Stimulated activated CD4-positive, alpha-beta T cell treated with anti-CD3 and anti-CD28 coated beads, TNF-alpha, amount 100 ng/mL, for 4 hours (primary cell): ENCODE results near the gene FOXL1.

Experiments used
- DNase-seq, 3 experiments: peaks; one replicate each; pipeline ENCODE4 v3.0.0-alpha.2; 2020; ENCODE audit warnings: low read depth in 3 of 3

The FOXL1 gene

DNA sequence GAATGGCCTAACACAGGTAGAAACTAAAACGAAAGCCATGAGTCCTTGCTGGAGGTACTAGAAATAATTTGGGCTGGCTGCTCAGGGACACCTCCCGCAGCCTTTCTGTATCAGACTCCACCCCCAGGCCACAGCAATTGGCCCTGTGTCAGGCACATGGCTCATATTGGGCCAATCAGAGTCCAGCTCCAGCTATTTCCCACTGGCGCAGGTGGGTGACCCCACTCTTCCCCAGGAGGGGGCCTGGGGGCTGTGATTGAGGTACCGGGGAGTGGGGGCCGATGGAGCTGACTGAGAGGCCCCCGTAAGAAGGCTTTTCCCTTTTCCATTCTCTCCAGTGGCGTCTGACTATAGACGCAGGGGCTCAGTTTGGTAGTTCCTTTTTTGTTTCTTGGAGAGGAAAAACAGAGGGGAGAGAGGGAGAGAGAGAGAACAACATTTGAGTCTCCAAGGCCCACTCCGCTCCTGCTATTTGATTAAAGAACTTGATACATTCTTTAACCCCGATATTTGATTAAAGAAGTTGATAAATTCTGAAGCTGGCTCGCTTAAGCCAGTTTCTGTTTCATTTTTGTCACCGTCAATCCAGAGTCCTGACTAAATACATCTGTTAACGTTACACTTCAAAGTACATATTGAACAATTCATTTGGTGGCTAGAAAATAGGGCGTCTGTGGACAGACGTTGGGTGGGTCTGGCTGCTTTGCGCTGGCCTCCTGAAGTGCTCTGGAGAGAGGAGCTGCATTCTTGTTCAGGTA is 26.3 kb downstream of the FOXL1 start:
- peak; percentile 8 to 21 (median 21) for DNase-seq

DNA sequence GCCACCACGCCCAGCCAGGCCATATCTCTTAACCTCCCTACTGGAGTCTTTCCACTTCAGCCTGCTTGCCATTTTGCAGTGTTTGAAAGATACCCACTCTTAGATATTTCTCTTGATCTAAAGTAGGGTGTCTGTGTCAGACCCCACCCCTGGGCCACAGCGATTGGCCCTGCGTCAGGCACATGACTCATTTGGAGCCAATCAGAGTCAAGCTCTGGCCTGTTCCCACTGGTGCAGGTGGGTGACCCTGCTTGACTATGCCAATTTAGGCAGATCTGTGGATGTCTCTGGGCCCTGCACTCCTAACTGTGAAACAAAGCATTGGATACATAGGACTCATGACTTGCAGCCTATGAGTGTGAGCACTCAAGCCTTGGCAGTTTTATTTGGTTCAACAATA is 27.6 kb downstream of the FOXL1 start:
- no peak for DNase-seq

DNA sequence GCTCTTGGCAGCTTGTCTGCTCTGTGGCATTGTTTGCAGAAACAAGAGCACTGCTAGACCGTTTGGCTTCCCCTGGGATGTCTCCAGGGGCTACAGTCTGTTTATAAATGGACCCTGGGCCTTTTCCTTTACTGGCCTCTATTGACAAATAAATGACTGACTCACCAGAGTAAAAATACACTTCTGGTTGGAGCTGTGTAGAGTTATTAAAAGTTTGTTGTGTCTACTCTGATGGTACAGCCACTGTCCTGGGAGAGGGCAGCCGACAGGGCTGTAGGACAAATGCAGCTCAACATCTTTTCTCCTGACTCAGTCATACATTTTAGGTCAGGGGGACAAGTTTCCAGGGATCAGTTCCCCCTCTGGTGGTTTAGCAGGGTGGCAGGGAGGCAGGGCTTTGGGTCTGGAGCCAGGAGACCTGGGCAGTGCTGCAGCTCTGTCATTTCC is 30.0 kb downstream of the FOXL1 start:
- DNase-seq = no peak

DNA sequence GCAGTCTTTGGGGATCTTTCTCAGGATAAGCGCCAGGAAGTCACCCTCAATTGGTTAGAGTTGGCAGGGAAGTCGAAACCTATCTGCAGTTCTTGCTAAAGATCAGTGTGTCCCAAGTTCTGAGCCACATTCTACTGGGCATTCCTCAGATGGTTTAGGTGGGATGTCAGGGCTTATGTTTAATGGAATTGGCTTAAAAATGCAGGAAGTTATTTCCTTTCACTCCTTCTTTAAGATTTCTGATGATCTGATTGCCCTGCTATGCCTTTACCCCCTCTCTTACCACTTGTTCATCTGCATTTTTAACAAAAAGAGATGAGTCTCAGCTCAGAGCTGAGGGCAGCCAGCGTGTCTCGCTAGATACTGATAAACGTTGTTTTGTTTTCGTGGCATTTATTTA is 30.8 kb downstream of the FOXL1 start:
- DNase-seq = no peak

DNA sequence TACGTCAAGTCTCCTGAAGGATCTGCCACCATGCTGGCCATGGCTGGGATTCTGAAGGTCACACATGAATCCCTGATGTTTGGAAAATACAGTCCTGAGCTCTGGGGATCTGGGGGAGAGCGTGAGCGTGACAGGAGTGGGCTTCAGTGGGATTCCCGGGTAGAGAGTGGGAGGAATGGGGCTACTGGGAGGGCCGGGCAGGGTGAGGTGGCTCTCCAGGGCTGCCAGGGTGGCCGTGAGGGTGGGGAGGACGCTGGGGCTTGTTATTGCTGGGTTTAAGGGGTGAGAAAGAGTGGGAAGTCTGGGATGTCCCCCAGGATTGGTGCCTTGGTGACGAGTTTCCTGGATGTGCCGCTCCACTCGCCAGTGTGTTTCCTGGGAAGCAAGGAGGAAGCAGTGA is 31.3 kb downstream of the FOXL1 start:
- no peak for DNase-seq

DNA sequence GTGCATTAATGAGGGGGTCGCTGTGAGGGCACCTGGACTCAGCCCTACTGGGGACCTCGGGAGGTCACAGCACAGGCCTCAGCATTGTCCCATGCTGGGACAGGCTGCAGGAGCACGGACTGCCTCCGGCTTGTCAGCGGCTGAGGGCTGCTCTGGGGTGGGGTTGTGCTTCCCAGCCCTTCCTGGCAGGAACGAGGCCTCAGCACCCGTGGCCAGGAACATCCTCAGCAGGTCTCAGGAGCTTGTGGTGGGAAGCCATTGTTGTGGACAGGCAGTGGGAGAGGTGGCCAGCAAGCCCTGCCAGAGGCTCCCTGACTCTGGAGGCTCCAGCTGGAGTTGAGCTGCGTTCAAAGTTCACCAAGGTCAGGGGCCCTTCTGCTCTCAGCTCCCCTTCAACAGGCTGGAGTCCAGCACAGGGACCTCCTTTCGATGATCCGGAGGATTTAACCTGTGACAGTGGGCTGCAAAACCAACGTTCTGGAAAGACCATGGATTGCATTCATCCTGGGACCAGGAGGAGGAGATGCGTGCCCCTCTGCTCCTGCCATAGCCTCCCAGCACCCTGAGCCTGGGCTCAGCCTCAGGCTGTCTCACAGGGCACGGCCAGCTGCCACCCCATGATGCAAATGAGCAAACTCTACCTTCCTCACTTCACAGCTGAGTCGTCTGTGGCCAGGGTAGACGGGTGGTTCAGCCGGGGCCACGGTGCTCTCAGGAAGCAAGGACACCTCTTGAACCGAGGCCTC is 32.6 kb downstream of the FOXL1 start:
- DNase-seq = no peak

DNA sequence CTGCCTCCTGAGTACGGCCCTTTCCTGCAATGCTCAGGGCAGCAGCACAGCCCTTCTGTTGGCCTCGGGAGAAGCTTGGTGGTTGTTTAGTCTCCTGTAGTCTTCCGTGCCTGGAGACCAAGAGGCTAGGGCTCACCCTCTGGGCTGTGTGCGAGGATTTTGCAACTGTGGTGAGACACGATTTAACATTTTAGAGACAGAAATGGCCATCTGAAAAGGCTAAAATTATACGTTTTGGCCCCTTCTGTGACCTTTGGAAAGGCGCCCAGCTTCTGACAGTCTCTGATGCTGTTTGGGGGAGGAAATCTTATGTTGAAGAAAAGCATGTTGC is 33.1 kb downstream of the FOXL1 start:
- DNase-seq = no peak

DNA sequence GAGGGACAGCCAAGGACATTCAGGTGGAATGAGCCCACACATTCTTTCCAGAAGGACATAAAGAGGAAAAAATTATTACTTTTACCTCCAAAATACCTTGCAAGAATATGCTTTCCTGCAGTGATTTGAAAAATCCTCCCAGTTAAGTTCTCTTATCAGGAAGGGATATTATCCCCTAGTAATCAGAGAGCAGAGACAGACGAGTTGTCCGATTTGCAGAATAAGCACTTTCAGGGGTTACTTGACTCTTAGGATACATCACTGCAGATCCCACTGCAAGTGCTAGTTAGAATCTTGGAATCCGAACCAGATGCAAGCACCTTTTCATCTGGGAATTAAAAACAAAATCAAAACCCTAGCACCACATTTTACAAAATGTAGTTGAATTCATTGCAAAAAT is 33.6 kb downstream of the FOXL1 start:
- no peak for DNase-seq

DNA sequence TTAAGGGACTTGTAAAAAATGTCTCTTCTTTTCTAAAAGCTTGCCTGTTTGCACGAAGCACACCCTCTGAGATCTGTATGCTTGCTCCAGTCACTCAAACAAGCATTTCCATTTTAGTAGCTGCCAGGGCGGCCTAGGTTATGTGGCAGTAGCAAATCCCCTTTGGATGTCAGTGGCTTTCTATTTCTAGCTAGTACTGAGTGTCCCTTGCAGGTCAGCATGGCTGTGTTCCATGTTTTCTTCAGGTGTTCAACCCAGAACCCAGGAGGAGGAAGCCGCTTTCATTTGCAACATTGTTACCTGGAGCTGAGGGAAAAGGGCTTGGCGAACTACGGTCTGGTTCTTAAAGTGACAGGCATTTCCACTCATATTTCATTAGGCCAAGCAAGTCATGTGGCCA is 36.4 kb downstream of the FOXL1 start:
- DNase-seq = no peak

DNA sequence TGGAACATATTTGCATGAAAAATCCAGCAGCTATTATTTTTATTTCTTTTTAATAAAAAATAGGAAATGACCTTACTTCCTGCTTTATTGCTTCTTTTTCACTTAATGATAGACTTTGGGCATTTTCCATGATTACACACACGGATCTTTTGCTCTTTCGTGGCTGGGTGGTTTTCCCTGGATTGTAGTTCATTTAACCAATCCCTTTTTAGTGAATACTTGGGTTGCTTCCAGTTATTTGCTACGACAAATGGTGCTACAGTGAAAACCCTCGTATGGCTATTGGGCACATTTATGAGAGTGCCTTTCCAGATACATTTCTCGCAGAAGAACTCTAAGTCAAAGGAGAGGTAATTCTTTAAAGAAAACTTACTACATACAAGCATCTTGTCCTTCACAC is 38.6 kb downstream of the FOXL1 start:
- DNase-seq = no peak

DNA sequence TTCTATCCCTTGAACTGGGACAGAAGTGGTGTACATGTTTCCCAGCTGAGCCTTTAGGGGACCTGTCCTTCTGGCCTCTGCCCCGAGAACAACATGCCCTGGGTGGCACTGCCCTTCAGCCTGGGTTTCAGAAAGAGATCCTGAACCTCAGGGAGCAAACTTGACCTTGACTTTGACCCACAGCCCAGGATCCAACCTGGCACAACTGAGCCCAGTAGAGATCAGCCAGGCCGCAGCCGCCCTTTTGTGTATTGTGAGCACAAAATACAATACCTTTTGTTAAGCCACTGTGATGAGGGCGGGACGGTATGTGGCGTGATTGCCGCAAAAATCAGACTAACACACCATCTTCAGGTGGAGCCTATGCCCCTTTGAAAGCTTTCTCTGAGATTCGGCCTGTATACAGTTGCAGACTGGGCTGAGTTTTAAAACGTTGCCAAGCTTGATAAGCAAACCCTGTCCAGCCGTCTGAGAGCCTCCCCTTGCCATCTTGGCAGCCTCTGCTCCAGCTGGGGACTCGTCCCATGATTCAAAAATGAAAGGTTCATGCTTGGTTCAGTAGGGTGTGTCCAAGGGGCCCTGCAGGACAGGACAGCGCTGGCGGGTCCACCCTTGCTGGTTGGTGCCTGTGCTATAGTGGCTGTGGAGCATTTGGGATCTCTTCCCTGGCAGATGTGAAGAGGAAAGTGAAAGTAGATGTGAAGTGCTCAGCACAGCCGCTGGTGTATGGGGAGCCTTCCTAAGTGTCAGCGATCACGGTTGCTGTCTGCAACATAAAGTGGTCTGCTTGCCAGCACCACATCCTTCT is 40.3 kb downstream of the FOXL1 start:
- no peak for DNase-seq

DNA sequence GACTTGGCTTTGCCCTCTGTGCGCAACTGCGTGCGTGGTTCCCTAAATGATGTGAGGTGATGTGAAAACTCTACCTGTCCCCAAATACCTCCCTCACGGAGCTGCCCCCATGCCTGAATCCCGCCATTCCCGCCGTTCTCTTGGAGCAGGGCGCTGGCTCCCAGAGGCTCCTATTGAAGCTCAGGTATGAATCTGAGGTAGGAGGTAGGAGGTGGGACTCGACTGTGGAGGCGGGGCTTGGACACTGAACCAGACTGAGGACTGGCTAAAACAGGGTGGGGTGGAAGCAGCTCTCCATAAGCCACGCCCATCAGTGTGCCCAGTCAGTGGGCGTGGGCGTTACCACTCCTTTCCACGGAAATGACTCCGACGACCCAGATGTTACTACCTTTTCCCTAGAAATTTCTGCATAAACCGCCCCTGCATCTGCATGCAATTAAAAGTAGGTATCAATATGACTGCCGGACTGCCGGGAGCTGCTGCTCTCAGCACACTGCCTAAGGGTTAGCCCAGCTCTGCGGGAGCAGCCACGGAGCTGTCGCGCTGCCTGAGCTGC is 41.0 kb downstream of the FOXL1 start:
- no peak for DNase-seq

DNA sequence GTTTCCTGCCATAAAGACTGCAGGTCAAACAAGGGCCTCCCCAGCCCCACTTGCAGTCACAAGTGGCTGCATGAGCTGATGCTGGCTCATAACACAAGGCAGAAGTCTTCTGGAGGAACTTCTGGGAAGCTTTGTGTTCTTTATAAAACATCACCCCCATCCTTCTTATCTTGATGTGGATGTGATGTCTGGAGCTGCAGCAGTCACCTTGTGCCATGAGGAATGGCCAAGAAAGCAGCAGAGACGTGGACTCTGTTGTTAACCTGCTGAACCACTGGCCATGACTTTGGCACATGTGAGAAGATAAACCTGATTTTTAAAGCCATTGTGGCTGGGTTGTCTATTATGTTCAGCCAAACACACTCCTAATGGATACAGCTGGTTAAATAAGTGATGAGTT is 41.8 kb downstream of the FOXL1 start:
- DNase-seq = no peak

DNA sequence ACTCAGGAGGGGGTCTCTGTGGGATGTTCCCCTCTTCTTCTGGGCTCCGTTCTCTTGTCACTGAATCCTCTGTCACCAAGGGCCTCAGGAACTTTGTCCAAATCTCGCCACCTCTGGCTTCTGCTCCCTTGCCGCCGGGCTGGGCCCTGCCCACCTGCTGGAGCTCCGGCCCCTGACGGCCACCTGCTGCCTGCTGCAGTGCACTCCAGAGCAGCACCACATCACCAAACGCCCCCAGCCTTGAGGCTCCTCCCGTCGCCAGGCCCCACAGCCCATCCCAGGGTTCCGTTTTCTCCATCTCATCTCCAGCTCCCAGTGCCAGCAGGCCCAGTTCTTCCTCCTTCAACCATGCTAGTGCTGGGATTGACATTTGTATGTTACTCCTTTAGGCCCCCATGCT is 43.6 kb downstream of the FOXL1 start:
- DNase-seq = no peak

DNA sequence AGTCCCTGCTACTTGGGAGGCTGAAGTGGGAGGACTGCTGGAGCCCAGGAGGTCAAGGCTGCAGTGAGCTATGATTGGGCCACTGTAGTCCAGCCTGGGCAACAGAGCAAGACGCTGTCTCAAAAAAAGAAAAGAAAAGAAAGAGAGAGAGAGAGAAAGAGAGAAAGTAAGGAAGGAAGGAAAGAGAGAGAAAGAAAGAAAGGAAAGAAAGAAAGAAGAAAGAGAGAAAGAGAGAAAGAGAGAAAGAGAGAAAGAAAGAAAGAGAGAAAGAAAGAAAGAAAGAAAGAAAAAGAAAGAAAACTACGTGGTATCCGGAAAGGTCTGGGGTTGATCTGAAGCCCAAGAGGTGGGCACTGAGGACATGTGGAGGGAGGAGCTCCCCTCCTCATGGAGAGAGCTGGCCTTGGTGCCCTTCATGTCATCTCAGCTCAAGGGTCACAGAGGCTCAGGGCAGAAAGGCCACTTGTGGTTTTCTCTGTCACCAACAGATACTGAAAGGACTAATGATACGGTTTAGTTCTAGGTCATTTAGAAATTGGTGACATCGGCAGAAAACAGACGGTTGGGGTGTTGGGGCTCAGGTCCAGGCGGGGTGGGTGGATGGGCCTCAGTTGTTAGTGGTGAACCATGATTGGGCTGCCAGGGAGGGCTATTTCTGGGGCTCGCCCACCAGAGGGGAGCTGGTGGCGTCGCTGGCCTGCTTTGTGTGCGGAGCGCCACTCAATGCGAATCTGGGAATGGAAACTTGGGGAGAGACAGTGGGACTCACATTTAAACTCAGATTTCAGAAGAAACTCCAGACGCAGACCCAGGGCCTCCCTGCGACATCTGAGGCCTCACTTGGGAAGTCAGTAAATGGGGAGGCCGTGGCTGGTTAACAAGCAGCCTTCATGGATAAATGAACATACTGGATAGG is 44.6 kb downstream of the FOXL1 start:
- no peak for DNase-seq

DNA sequence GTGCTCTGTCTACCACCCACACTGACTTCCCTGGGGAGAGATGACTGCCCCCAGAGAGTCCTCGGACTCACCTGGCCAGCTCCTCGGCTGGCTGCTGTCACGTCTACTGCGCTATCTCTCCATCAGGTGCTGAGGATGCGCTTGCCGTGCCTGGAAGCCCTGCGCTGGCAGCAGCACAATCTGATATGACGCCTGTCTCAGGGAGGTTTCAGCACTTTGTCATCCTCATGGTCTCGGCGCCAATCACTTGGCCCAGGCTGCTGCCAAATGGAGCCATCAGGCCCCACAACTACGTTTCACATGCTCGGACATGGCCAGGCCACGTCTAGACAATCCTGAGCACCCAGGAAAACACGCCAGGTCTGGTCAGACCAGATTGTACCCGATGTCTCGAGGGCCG is 46.7 kb downstream of the FOXL1 start:
- no peak for DNase-seq

DNA sequence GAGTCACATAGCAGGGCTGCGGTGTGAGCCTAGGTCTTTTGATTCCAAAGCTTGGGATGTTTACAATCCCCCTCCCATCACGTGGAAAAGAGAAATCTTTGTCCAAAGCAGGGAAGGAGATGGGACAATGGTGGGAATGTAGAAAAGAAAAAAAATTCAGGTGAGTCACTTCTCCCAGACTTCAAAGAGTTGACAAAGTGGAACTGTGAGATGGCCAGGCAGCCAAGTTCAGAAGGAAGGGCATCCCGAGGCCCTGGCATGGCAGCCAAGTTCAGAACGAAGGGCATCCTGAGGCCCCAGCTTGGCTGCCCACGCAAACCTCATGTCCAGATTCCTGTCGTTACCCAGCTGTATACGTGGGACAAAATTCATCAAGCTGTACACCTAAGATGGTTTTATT is 47.5 kb downstream of the FOXL1 start:
- DNase-seq = no peak

DNA sequence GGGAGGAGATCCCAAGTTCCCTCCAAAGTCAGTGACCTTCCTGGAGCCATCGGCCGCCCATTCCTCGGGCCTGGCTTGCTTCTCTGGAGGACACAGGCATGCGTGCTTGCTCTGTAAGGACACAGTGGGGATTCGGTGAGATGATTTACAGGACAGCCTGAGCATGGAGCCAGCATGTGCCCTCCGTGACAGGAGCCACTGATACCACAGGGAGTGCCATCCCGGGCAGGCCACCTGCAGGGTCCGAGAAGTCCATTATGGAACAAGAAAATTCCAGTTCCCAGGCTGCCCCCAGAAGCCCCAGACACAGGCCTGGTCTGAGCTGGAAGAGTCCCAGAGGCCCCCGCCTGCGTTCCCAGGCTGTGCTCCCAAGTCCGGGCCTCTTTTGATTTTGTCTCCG is 47.9 kb downstream of the FOXL1 start:
- no peak for DNase-seq

DNA sequence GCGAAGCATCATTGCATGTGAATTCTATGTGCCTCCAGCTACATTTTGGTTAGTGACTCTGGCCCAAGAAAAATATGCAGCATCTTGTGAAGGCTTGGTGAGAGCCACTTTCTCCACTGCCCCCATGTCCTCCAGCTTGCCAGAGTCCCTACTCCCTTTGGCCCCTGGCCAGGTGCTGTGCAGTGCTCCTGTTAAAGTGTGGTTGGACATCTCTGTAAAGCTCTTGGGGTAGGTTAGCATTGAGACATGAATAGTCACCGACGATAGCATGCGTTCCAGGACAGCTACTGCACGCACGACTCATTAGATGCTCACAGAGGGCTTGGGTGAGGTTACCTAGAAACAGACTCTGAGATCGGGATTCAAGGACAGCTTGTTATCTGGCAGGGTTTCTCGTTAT is 48.6 kb downstream of the FOXL1 start:
- DNase-seq = no peak

DNA sequence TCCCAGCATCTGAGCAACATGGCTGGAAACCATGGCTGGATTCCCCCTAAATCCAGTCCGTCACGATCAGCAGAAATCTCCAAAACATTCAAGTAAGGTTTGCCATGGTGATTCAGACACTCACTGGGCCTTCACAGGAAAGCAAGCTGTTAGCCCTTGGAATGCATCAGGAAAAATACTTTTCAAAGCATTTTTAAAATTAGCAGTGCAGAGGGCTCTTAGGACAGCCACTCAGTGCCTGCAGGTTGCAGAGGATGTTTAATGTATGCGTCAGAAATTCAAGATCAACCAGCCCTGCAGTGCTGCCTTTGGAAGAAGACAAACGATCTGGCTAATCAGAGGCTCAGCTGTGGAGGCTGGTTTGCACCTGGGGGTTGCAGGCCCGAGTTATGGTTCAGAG is 50.3 kb downstream of the FOXL1 start:
- no peak for DNase-seq

DNA sequence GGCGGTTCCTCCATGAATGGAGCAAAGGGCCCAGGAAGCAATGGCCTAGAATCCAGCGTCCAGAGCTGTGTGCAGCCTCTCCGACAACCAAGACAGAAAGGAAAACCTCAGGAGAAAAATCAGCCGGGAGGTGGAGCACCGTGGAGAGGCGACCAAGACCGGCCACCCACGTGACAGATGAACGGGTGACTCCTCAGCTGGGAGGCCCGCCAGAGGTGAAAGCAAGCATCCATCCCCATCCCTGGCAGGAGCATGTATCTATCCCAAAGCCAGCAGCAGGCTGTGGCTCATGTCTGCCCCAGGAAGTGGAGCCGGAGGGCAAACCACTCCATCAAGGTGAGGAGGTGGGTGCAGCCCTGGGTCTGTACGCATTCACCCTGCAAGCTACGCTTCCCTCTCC is 52.1 kb downstream of the FOXL1 start:
- no peak for DNase-seq
